HG02763 (cell line): ENCODE measurements around the gene CYFIP1.
A peak's percentile ranks its signal among the peaks of the same experiment; 100 is the strongest.

Source experiments
- ATAC-seq: cut with Tn5 transposase; IDR thresholded peaks from one replicate; pipeline ENCODE4 v1.9.1; 2021; ENCODE audit warnings: mild to moderate bottlenecking, moderate library complexity; ENCODE audit not compliant: unreplicated experiment

The CYFIP1 gene

GRCh38 chr15:22871481-22872086, 108.6 kb downstream of the CYFIP1 start:
- no peak for ATAC-seq

- ATAC-seq: no peak
Measured at GRCh38 chr15:22870865-22871264, 109.3 kb downstream of the CYFIP1 start.

- no peak for ATAC-seq
Measured at GRCh38 chr15:22869856-22870255, 110.3 kb downstream of the CYFIP1 start.

- ATAC-seq: no peak
Measured at GRCh38 chr15:22868928-22869327, 111.2 kb downstream of the CYFIP1 start.

- ATAC-seq: no peak
Measured at GRCh38 chr15:22868495-22868894, 111.7 kb downstream of the CYFIP1 start.

GRCh38 chr15:22867886-22868285, 112.3 kb downstream of the CYFIP1 start:
- ATAC-seq: no peak

- ATAC-seq: no peak
Measured at GRCh38 chr15:22866079-22866478, 114.1 kb downstream of the CYFIP1 start.

GRCh38 chr15:22863356-22863755, 116.8 kb downstream of the CYFIP1 start:
- no peak for ATAC-seq

GRCh38 chr15:22861161-22861560, 119.0 kb downstream of the CYFIP1 start:
- no peak for ATAC-seq

- ATAC-seq: no peak
Measured at GRCh38 chr15:22856659-22857058, 123.5 kb downstream of the CYFIP1 start.

GRCh38 chr15:22855791-22856190, 124.4 kb downstream of the CYFIP1 start:
- no peak for ATAC-seq

GRCh38 chr15:22851513-22851912, 128.7 kb downstream of the CYFIP1 start:
- no peak for ATAC-seq

- ATAC-seq: no peak
Measured at GRCh38 chr15:22850055-22850454, 130.1 kb downstream of the CYFIP1 start.

- ATAC-seq: no peak
Measured at GRCh38 chr15:22846073-22846472, 134.1 kb downstream of the CYFIP1 start.

- ATAC-seq: no peak
Measured at GRCh38 chr15:22845289-22845900, 134.8 kb downstream of the CYFIP1 start.

GRCh38 chr15:22844421-22845288, 135.5 kb downstream of the CYFIP1 start:
- ATAC-seq: no peak

- no peak for ATAC-seq
Measured at GRCh38 chr15:22839046-22839695, 141.0 kb downstream of the CYFIP1 start.

GRCh38 chr15:22838292-22839042, 141.7 kb downstream of the CYFIP1 start, which contains the start of gene NIPA2:
Gene NIPA2 (plus strand): TSS chr15:22838666. CDS start chr15:22851732, 13,066 bp downstream.
- ATAC-seq: peak; percentile 85

- no peak for ATAC-seq
Measured at GRCh38 chr15:22831473-22831872, 148.7 kb downstream of the CYFIP1 start.

GRCh38 chr15:22827125-22827524, 153.0 kb downstream of the CYFIP1 start:
- no peak for ATAC-seq
